Endodermal cell (in vitro differentiated cells): ENCODE data around the gene MMS19. TPM values are rescaled to one million over a fixed set of nuclear protein-coding genes. Genes with fewer than 3 reads are reported as not detected.
A peak's percentile ranks its signal among the peaks of the same experiment; 100 is the strongest.

Source experiments
- DNase-seq: peaks from one replicate; pipeline ENCODE4 v3.0.0-alpha.2; 2017
- H3K27ac ChIP-seq: 2 replicates; pipeline ENCODE4 v1.5.1; 2013; ENCODE audit warnings: mild to moderate bottlenecking, low read depth, low read length, moderate library complexity
- H3K27me3 ChIP-seq: 2 replicates; pipeline ENCODE4 v1.6.1; 2013; ENCODE audit warnings: mild to moderate bottlenecking, low read length, moderate library complexity; ENCODE audit not compliant: insufficient read depth, control insufficient read depth, poor library complexity, severe bottlenecking
- H3K36me3 ChIP-seq: 2 replicates; pipeline ENCODE4 v1.7.0; 2013; ENCODE audit warnings: mild to moderate bottlenecking, low read length, moderate library complexity; ENCODE audit not compliant: control insufficient read depth, insufficient read depth
- H3K4me1 ChIP-seq: one replicate; pipeline ENCODE4 v1.7.0; 2013; ENCODE audit warnings: low read length; ENCODE audit not compliant: control insufficient read depth, insufficient read depth
- H3K4me3 ChIP-seq: 2 replicates; pipeline ENCODE4 v1.5.1; 2013; ENCODE audit warnings: mild to moderate bottlenecking, low read length, moderate library complexity
- H3K9ac ChIP-seq: 2 replicates; pipeline ENCODE4 v1.6.1; 2013; ENCODE audit warnings: mild to moderate bottlenecking, low read length, moderate library complexity; ENCODE audit not compliant: poor library complexity, severe bottlenecking; ENCODE audit errors: extremely low read depth
- H3K9me3 ChIP-seq: 2 replicates; pipeline ENCODE4 v1.6.1; 2013; ENCODE audit warnings: mild to moderate bottlenecking, low read length, moderate library complexity; ENCODE audit not compliant: control insufficient read depth
- H3K27ac Mint-ChIP-seq: 2 replicates; pipeline ENCODE4 v1.8.0; 2020; ENCODE audit warnings: mixed read lengths
- H3K27me3 Mint-ChIP-seq: 2 replicates; pipeline ENCODE4 v1.8.0; 2021; ENCODE audit warnings: mild to moderate bottlenecking, mixed read lengths; ENCODE audit not compliant: insufficient read depth
- H3K36me3 Mint-ChIP-seq: 2 replicates; pipeline ENCODE4 v1.8.0; 2020; ENCODE audit warnings: low read depth, mixed read lengths
- H3K4me1 Mint-ChIP-seq: 2 replicates; pipeline ENCODE4 v1.8.0; 2020; ENCODE audit warnings: mixed read lengths
- H3K4me3 Mint-ChIP-seq: 2 replicates; pipeline ENCODE4 v1.8.0; 2020; ENCODE audit warnings: mild to moderate bottlenecking, moderate library complexity, mixed read lengths
- H3K9me3 Mint-ChIP-seq: 2 replicates; pipeline ENCODE4 v1.8.0; 2020; ENCODE audit warnings: mild to moderate bottlenecking, mixed read lengths
- CTCF ChIP-seq: fragments of 200-600 bp; sonication (generic); conservative IDR thresholded peaks from 2 replicates; pipeline ENCODE4 v1.5.0; 2021; ENCODE audit warnings: antibody characterized with exemption, mild to moderate bottlenecking
- WGBS, 2 experiments: methylation state at CpG; one replicate each; pipeline versions ENCODE4 v1.1.5 to v1.1.7; 2013; ENCODE audit warnings: missing lambda C conversion rate in 2 of 2, mixed read lengths in 1 of 2; ENCODE audit not compliant: insufficient coverage in 1 of 2, insufficient read length in 1 of 2; 5-methylcytosine and 5-hydroxymethylcytosine counted together
- total RNA-seq, 2 donors: library from RNA; stranded (reverse); fragmentation: NEBNext Ultra II Directional in 1 of 2; extraction: Animal tissue kit (Norgen Biotek cat#: 25700) in 1 of 2; gene quantifications; 2 replicates in 1 of 2; 3 replicates in 1 of 2; pipeline ENCODE4 v1.2.1, GENCODE V29; 2021

The MMS19 gene
- total RNA-seq, 2 donors from 2014 or later = 84.2 to 98.8 TPM

- Histone ChIP-seq H3K9ac (no peak overlapping the region), H3K4me3 (no peak overlapping the region), H3K27me3 (no peaks in the 10 kb centered on the region), H3K36me3 (no peaks in the 10 kb centered on the region), H3K9me3 (no peaks in the 10 kb centered on the region), H3K27ac (peak overlapping the region; percentile 85), H3K4me1 (no peaks in the 10 kb centered on the region)
- Mint-ChIP-seq H3K9me3 (no peaks in the 10 kb centered on the region), H3K36me3 (no peaks in the 10 kb centered on the region), H3K4me1 (peaks cover 8% of the 10 kb centered on the region), H3K4me3 (no peak overlapping the region), H3K27me3 (no peaks in the 10 kb centered on the region), H3K27ac (peak overlapping the region; percentile 82)
- WGBS, 2 experiments = 82 to 86% methylated on average over 6 to 9 of the region's 9 CpGs
- TF ChIP-seq CTCF = no peak
- DNase-seq = peak; percentile 85
These were observed 44.2 kb upstream of the MMS19 start for GRCh38 chr10:97542169-97543024.

GRCh38 chr10:97540669-97541500, 42.7 kb upstream of the MMS19 start:
- Histone ChIP-seq H3K9ac (no peak overlapping the region), H3K27ac (no peak overlapping the region), H3K4me3 (no peak overlapping the region), H3K36me3 (no peaks in the 10 kb centered on the region), H3K4me1 (no peaks in the 10 kb centered on the region), H3K9me3 (no peaks in the 10 kb centered on the region), H3K27me3 (no peaks in the 10 kb centered on the region)
- no peaks in the 10 kb centered on the region for H3K36me3 Mint-ChIP-seq
- H3K27me3 Mint-ChIP-seq = no peaks in the 10 kb centered on the region
- peak overlapping the region; percentile 40 for H3K27ac Mint-ChIP-seq
- peak; percentile 76 for DNase-seq
- H3K4me1 Mint-ChIP-seq = peaks cover 8% of the 10 kb centered on the region
- H3K9me3 Mint-ChIP-seq = no peaks in the 10 kb centered on the region
- H3K4me3 Mint-ChIP-seq = no peak overlapping the region
- WGBS, 2 experiments = 84 to 94% methylated on average over 14 of the region's 14 CpGs
- peak; percentile 50 for TF ChIP-seq CTCF

- H3K4me1 Mint-ChIP-seq = peaks cover 9% of the 10 kb centered on the region
These were observed 41.4 kb upstream of the MMS19 start for GRCh38 chr10:97539523-97540200.

More at GRCh38 chr10:97539523-97540200, 41.4 kb upstream of the MMS19 start:
- no peaks in the 10 kb centered on the region for H3K9me3 ChIP-seq
- no peak overlapping the region for H3K27ac ChIP-seq
- peak; percentile 84 for DNase-seq
- TF ChIP-seq CTCF = peak; percentile 59
- no peak overlapping the region for H3K4me3 Mint-ChIP-seq
- WGBS, 2 experiments = 74% methylated on average over 6 of the region's 6 CpGs; no CpG with 5 or more reads in 1 of the 2 experiments
- H3K9ac ChIP-seq = no peak overlapping the region
- no peak overlapping the region for H3K4me3 ChIP-seq
- H3K36me3 Mint-ChIP-seq = no peaks in the 10 kb centered on the region
- no peaks in the 10 kb centered on the region for H3K36me3 ChIP-seq
- no peaks in the 10 kb centered on the region for H3K27me3 Mint-ChIP-seq
- H3K9me3 Mint-ChIP-seq = no peaks in the 10 kb centered on the region
- peak overlapping the region; percentile 68 for H3K27ac Mint-ChIP-seq
- no peaks in the 10 kb centered on the region for H3K27me3 ChIP-seq
- H3K4me1 ChIP-seq = no peaks in the 10 kb centered on the region
